ENCODE results near the gene PDGFRB.

The PDGFRB gene

DNA sequence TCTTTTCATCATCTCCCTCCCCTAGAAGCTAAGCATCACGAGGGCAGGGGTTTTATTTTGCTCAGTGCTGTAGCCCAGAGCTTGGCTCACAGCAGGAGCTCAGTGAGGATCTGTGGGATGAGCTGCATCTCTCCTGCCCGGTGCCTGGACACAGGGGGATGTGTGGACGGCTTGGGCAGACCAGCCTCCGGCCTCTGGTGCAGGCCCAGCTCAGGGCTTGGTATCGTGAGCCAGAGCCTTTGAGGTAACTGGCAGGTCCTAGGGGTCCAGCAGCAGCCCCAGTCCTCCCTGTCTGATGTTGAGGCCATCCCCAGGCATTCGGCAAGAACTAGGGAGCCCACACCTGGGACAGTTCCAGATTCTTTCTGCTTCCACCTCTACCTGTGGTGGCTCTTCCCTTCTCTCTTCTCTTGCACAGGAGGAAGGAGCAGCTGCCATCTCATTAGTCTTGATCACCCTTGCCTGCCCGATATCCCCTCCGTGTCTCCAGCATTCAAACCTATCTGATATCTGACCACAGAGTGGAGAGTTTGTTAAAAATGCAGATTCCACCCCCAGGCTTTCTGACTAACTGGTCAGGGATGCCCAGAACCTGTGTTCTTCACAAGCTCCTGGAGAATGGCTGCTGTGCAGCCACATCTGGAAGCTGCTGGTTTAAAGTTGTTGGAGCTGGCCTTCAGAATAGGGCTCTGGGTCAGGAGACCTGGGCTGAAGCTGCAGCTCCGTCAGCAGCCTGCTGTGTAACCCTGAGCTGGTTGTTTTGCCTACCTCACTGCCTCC is 26.3 kb upstream of the PDGFRB start:
- no peak for DNase-seq

DNA sequence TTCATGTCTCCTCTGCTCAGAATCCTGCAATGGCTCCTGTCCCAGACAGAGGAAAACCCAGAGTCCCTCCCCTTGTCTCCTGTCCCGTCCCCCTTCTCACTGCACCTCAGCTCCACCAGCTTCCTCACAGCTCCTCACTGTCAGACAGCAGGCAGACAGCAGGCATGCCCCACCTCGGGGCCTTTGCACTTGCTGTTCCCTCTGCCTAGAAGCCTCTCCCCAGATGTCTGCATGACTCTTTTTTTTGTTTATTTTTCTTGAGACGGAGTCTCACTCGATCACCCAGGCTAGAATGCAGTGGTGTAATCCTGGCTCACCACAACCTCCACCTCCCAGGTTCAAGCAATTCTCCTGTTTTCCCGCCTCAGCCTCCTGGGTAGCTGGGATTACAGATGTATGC is 25.4 kb upstream of the PDGFRB start:
- no peak for DNase-seq

DNA sequence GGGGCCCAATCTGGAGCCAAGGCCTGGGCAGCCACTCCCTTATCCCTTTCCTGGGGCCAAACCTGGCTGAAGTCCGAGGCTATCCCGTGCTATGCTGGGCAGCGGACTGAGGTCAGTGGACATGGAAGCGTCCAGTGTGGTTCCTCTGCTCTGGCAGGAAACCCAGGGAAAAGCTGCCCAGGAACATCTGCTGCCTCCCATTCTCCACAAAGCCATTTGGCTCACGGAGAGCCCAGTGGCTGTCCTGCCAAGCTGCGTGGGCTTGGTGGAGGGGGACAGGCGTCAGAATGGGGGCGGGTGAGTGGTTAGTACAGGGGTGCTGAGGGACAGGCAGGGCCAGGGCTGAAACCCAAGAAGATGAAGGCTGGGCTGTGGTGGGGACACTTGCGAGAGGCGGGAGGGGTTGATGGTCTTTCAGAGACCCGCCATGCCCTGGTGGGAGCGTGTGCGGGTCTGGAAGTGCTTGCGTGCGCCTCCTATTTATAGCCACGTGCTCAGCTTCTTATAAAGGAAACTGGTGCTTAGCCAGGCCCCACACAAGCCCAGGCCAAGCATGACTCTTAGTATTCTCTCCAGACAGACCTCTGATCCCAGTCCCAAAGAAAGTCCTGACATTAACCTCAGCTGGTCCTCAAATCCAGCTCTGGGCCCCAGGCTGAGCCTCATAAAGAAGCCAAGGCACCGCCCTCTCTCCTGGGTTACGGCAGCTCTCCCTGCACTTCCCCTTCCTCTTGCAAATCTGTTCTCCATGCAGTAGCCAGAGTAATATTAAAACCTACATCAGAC is 24.8 kb upstream of the PDGFRB start:
- no peak for DNase-seq

DNA sequence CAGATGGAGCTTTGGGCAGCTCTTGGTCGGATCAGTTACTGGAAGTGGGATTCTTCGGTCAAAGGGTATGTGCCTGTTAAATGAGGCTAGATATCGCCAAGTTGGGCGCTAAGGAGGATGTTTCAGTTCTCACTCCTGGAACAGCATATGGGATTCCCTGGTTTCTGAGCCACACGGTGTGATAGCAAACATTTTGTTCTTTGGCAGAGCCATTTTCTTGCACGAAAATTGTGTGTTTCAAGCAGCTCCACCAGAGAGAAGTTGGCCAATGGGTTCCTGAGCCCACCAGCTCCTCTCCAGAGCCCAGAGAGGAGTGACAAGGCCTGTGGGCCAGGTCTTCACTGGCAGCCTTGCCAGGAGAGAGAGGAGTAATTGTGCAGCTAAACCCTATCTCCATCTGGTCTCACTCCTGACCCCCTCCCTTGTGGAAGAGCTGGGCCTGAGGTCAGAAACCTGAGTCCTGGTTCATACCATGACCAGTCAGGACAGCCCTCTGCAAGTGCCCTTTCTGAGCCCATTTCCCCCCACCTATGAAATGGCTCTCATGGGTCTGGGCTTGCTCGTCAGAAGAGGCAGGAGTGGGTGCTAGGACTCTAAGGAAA is 23.5 kb upstream of the PDGFRB start:
- DNase-seq: no peak

DNA sequence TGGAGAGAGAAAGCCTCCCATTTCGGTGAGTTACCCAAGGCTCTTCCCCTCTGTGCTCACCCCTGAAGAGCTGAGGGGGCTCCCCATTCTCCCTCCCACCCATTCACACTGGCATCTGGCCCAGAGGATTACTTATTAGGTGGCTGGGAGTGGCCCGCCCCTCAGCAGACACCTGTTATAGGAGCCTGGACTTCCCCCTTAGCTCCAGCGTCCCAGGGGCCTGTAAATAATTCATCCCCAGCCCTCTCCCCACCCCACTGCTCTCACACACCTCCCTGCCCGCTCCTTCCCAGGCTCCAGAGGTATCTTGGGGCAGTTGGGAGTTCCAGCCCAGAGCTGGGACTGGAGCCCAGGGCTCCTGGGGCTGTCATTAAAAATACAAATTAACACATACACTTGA is 22.6 kb upstream of the PDGFRB start:
- DNase-seq: no peak

DNA sequence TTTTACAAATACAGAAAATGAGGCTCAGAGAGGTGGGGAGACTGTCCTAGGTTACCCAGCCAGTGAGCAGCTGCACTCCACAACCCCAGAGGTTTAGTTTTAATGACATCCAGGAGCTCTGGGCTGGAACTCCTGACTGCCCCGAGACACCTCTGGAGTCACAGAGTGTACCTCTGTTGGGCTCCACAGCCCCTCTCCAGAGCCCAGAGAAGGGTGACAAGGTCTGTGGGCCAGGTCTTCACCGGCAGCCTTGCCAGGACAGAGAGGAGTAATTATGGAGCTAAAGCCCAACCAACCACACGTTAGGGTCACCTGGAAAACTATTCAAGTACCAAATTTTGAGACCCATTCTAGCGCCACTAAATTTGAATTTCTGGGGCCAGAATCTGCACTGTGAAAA is 22.1 kb upstream of the PDGFRB start:
- DNase-seq: no peak

DNA sequence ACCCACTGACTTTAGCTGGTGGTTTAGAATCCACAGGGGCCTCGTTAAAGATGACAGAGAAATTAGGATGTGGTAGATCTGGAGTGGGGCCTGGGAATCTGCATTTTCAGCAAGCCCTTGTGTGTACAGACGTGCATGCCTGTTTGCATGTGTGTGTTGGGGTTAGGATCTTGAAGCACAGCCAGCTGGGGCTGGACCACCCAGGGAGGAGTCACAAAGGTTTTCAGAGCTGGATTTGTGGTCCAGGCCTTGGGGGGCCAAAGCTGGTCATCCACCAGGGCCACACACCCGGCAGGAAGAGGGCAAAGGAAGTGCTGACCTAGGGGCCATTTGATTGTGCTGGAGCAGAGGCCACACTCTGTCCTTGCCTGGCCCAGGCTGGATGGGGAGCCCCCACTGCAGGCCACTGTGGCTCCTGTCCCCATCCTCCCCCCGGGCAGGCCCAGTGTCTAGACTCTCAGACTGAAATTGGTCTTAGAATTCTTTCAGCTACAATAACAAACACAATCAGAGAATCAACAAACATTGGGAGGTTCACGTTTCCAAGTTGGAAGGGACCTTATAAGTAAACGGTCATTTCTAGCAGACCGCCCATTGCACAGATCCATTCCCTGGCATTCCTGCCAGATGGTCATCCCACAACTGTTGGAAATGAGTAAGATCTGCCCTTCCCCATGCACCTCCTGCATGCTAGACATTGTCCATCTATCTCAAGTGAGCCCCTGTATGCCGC is 21.3 kb upstream of the PDGFRB start:
- no peak for DNase-seq

DNA sequence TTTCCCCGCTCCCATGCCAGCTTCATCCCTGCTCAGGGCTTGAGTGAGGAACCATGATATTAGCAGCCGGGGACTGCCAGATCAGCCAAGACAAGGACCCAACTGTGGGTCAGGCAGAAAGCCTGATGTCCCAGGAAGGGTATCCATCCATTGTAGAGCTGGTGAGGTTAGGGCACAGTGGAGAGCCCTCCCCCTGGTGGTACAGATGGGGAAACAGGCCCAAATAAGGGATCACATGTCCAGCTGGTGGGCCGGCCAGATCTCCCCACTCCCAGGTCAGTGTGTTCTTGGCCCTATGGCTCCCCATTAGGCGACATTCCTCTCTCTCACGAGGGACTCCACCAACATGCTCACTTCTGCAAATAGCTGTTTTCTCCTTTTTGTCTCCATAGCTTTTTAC is 19.9 kb upstream of the PDGFRB start:
- DNase-seq: no peak

DNA sequence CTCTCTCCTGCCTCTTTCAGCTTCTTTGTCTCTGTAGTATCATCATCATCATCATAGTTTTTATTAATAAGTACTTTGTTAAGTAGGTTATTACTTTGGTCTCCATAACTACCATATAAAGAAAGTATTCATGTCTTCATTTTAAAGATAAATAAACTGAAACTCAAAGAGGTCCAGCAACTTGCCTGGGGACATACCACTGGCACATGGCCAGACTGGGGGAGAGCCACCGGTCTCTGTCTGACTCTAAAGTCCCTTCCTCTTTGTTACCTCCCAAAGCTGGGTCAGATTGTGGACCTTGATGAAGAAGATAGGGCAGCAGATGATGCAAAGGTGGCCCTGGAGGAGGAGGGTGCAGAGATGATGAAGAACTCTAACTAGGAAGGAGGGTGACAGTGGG is 19.4 kb upstream of the PDGFRB start:
- DNase-seq: no peak

DNA sequence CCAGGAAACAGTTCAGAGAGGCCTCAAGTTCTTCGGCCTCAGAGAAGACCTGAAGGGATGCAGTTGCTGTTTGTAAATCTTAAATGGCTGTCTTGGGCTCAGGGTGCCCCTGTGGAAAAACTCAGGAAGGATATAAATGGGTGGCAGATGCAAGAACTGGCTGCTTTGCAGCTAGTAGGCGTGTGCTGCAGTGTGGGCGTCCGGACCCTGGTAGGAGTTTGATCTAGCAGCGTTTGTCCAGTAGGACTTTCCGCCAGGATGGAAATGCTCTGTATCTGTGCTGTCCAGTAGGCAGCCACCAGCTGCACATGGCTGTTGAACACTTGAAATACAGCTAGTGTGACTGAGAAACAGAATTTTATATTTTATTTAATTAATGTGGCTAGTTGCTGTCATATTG is 18.6 kb upstream of the PDGFRB start:
- no peak for DNase-seq

DNA sequence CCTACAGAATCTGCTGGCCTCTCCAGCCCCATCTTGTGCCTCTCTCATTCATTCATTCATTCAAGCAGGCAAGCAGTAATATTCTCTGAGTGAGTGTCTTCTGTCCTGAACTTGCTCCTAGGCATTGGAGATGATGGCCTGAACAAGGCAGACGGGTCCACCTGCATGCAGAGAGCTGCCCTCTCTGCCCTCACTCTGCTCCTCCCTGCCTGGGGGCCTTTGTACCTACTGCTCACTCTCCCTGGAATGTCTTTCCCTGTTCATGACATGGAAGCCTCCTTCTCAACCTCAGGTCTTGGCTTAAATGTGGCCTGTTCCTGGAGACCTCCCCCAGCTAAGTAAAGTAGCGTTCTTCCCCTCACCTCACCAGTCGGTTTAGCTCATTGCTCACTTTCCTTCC is 17.5 kb upstream of the PDGFRB start:
- no peak for DNase-seq

DNA sequence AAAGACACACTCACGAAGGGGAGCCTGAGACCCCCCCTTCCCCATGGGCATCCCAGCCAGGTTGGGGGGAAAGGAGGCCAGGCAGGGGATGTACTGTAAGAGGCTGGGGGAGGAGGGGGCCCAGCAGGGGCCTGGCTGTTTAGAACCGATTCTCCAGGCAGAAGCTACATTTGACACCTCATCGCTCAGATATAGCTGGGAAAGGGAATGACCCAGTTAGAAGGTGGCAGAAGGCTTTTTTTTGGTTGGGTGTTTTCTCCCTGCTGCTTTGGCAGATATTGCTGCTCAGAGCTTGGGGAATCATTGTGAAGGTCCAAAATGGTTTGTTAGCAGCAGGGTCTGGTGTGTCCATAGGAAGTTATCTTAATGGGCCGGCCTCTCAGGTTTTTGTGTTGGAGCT is 16.9 kb upstream of the PDGFRB start:
- no peak for DNase-seq

DNA sequence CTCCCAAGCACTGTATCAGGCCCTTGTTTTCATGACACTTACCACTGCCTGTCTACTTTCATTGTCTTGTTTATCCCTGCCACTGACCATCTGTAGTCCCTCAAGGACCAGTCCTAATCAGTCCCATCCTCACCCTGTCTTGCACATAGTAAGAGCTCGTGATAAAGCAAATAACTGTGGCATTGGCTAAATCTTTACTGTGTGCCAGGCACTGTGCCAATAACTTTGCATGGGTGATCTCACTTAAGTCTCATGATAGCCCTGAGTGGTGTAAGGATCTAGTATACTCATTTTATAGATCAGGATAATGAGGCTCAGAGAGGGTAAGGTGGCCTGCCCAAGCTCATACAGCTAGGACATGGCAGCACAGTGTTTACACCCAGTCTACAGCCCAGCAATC is 16.5 kb upstream of the PDGFRB start:
- no peak for DNase-seq

DNA sequence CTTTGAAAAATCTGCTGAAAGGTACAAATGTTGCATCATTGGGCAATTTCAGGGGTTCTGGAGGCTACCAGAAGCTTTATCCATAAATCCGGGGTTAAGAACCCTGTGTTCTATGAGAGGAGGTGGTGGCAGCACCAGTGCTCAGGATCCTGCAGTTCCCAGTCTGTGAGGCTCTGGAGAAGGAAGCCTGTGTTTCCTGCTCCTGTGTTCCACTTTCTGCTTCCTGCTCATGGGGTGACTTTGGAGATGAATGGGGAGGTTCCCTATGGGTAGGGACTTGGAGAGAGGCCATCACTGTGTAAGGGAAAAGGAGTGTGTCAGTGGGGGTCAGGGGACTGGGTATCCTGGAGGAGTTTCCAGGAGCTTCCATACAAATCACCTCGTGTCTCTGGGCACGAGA is 13.2 kb upstream of the PDGFRB start:
- DNase-seq: no peak

DNA sequence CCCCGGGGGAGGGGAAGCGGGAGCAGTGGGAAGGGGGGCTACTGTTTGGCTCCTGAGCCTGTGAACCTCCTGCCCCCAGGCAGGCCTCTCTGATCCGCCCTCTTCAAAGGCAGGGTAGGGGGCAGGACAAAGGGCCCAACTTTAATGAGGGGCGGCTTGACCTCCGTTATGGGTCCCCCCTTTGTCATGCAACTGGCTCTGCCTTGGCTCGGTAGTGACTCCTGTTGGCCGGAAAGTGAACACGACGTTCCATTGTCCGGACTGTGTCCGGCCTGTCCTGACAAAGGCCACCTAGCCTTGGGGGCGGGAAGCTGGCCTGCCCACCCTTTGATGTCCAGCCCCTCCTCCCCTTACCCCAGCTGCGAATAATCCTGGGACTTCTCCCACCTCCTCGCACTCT is 12.3 kb upstream of the PDGFRB start:
- DNase-seq: no peak

DNA sequence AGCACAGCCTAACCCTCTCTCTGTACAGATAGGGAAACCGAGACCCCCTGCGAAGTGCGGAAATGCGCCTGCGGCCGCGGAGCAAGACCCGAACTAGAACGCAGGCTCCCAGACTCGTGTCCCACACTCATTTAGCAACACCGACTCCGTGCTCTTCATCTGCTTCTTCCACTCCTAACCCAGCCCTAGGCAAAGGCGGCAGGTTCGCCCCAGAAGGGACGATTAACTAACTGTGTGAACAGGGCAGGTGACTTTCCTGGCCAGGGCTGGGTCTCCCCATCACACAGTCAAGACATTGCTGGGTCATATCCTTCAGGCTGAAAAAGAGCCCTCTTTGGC is 11.8 kb upstream of the PDGFRB start:
- DNase-seq: no peak

DNA sequence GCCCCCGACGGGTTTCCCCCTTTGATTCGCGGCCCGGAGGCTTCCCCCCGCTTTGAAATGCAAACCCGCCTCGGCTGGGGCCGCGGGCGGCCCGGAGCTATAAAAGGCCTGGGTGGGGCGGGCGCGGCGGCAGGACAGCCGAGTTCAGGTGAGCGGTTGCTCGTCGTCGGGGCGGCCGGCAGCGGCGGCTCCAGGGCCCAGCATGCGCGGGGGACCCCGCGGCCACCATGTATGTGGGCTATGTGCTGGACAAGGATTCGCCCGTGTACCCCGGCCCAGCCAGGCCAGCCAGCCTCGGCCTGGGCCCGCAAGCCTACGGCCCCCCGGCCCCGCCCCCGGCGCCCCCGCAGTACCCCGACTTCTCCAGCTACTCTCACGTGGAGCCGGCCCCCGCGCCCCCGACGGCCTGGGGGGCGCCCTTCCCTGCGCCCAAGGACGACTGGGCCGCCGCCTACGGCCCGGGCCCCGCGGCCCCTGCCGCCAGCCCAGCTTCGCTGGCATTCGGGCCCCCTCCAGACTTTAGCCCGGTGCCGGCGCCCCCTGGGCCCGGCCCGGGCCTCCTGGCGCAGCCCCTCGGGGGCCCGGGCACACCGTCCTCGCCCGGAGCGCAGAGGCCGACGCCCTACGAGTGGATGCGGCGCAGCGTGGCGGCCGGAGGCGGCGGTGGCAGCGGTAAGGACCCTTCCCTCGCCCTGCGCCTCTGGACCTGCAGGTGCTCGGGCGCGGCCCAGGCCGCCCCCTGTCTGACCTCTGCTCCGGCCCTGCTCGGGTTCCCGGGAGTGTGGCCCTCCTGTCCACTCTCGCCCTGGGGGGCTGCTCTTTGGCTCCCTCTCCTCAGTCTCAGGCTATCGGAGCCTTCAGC is 11.2 kb upstream of the PDGFRB start, which contains the start of gene CDX1:
CDX1 (plus strand) TSS at position 129 of the 862 bp plus-strand sequence; CDS start at position 228, 99 bp downstream.
- no peak for DNase-seq

DNA sequence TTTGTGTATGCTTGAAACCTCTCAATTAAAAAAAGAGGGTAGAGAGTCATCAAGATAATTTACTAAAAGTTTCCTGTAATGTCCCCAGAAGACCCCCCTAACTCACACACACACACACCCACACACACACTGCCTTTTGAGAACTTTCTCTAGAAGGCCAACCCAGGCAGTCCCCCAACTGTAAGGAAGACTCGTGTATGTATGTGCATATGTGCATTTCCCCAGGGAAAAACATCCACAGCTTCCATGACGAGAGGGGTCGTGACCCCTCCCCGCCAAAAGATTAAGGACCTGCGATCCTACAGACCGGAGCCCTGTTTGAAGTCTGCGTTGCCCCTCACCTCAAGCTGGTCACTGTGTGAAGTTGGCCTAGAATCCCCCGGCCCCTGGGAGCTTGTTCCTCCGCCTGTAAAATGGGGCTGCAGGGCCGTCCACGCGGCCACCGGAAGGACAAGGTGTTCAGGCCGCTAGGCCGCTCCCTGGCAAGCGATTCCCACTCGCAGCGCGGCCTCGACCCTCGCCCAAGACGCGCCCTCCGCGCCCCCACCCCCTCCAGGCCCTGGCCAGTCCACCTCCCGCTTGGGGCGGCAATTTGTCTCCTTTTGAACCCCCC is 10.5 kb upstream of the PDGFRB start:
- no peak for DNase-seq

DNA sequence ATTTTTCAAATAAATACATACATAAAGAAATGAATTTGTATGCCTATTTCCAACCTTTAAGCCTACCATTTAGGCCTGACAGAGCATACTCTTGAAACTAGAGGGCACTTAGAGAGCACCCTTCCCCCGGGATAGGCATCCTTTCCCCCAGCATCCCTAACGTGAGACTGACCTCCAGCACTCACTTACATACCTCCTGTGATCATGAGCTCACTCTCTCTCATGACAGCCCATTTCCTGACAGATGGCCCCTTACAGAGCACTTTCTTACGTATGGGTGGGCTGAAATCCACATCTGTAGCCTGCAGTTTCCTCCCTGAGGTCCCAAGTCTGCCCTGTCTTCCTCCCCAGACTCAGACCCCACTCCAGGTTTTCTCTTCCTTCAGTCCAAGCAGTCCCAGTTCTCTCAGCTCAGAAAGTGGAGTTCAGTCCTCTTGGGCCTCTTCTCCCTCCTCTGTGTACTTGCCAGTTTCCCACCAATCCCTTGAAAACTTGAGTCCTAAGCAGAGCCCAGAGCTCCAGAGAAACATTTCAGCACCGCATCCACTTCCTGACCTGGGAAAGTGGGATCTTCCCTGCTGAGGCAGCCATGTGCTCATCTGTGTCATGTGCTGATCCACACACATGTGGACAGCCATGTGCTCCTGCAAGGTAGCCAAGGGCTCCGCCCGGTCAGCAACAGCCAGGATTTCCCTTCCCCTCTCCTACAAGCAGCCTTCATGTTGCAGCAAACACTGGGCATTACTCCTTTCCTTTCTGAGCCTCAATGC is 8.8 kb upstream of the PDGFRB start:
- DNase-seq: no peak

DNA sequence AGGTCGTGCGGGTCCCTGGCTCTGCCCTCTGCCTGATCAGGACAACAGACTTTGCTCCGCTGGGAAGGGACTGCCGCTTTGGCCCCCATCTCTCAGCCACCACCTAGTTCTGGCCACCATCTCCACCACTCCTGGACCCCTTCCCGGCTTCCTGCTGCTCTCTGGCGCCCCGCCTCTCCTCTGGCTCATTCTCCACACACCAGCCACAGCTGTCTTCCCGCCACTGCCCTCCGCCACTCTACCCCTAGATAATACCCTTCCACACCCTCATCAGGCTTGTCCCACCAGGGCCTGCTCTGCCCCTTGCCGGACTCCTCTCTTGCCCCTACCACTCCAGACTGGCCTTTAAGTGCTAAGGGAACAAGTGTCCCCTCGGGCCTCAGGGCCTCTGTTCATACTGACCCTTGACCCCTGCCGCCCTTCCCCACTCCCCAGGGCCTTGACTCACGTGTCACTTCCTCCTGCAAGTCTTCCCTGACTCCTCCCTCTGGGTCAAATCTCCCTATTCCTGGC is 8.0 kb upstream of the PDGFRB start:
- DNase-seq: no peak

DNA sequence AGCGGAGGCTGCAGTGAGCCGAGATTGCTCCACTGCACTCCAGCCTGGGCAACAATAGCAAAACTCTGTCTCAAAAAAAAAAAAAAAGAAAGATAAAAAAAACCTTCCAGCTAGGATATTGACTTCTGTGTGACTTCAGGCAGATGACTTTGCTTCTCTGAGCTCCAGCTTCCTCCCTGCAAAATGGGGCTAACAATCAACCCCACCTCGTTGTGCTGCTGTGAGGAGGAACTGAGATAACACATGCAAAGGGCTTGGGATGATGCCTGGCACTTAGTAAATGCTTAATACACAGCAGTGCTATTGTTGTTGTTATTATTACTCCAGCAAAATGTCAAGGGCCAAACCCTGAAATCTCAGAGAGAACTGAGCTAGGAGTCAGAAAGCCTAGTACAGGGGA is 7.4 kb upstream of the PDGFRB start:
- DNase-seq: no peak
